GM12865 (cell line): ENCODE data around the gene KLF1.

Experiments used
- DNase-seq: peaks from one replicate; pipeline ENCODE4 v3.0.0; 2010; ENCODE audit warnings: low read depth
- H3K4me3 ChIP-seq: 2 replicates; pipeline ENCODE4 v1.5.1; 2011; ENCODE audit warnings: mild to moderate bottlenecking, low read depth, low read length, control low read depth
- CTCF ChIP-seq: IDR thresholded peaks from 2 replicates; pipeline ENCODE4 v1.5.1; 2011; ENCODE audit warnings: low read length, control low read depth, low read depth, inconsistent platforms; ENCODE audit not compliant: insufficient read depth; ENCODE audit errors: missing control alignments

The KLF1 gene

GRCh38 chr19:12834566-12834943 is 52.4 kb downstream of the KLF1 start, which contains the start of gene RTBDN:
RTBDN (minus strand) TSS chr19:12834579; CDS start chr19:12829979, 4,600 bp downstream.
- no peak for TF ChIP-seq CTCF
- no peak for DNase-seq
- no peak within 1 kb of the TSS; the same call in 1 of the 2 replicates for H3K4me3 ChIP-seq
